ENCODE results near the gene PPP6R2. TPM values are rescaled to one million over a fixed set of nuclear protein-coding genes. Genes with fewer than 3 reads are reported as not detected.

PPP6R2 gene
- total and polyA plus RNA-seq, 12 donors = 34.7 to 51.5 (median 37.7) TPM

DNA sequence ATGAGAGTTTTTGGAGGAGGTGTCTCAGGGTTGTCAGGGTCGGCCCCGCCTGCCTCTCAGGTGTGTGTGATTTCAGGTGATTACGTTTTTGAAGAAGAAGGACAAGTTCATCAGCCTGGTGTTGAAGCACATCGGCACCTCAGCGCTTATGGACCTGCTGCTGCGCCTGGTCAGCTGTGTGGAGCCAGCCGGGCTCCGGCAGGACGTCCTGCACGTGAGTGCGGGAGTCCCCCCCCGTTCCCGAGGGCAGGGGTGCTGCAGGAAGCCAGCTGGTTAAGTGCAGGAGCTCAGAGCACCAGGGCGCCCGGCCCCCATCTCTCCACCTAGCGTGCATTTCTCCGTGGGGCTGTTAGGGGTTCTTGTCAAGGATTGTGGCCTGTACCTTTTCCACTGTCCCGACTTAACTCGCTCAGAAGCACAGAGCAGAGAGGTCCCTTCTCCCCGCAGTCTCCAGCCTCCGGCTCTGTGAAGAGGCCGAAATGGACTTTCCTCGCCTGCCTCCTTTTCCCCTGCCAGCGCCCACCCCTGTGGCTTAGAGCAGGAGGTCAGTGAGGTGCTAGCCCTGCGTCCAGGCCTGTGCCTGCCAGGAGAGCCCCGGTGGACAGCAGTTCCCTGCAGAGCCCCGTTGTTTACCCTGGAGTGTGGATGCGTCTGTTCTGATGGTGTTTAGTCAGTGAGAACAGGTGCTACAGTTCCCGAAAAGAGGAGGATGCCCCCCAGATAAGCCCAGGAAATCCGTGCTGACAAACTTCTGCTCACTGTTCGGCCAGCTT, 71.5 kb downstream of the PPP6R2 start:
- 92 to 93% methylated on average over 31 of the region's 31 CpGs for WGBS, 2 donors
- no peak overlapping the region for H3K4me3 ChIP-seq
- no peak overlapping the region for H3K27ac ChIP-seq
- DNase-seq = no peak
- H3K4me1 ChIP-seq = peaks cover 0 to 3% (median 0%) of the 10 kb centered on the region in 9 donors
- H3K9me3 ChIP-seq = no peaks in the 10 kb centered on the region
- TF ChIP-seq CTCF (IDR thresholded peaks at IDR 0.05) = no peak
- no peaks in the 10 kb centered on the region for H3K27me3 ChIP-seq
- peak in 1 of 8 donors; percentile 44 for ATAC-seq
- intact Hi-C loops (cut with DNase I) = no loop called here
- H3K36me3 ChIP-seq = peaks cover 0 to 96% (median 55%) of the 10 kb centered on the region in 9 donors

GRCh38 chr22:50415426-50415825, 72.3 kb downstream of the PPP6R2 start:
- ATAC-seq (peak in 1 of 8 donors; percentile 25), DNase-seq (no peak)
- Histone ChIP-seq H3K36me3 (peaks cover 0 to 96% (median 60%) of the 10 kb centered on the region in 9 donors), H3K4me3 (no peak overlapping the region), H3K27me3 (no peaks in the 10 kb centered on the region), H3K27ac (no peak overlapping the region), H3K9me3 (no peaks in the 10 kb centered on the region), H3K4me1 (peaks cover 0 to 3% (median 0%) of the 10 kb centered on the region in 9 donors)
- intact Hi-C loops (cut with DNase I) = no loop called here
- TF ChIP-seq CTCF (IDR thresholded peaks at IDR 0.05) = no peak
- 93 to 95% methylated on average over 12 of the region's 12 CpGs for WGBS, 2 donors

- Histone ChIP-seq H3K4me1 (peaks cover 0 to 3% (median 0%) of the 10 kb centered on the region in 9 donors), H3K27ac (no peak overlapping the region), H3K4me3 (no peak overlapping the region), H3K9me3 (no peaks in the 10 kb centered on the region), H3K36me3 (peaks cover 0 to 100% (median 64%) of the 10 kb centered on the region in 9 donors), H3K27me3 (no peaks in the 10 kb centered on the region)
- 93 to 95% methylated on average over 8 of the region's 8 CpGs for WGBS, 2 donors
- intact Hi-C loops (cut with DNase I) = no loop called here
- ATAC-seq (no peak), DNase-seq (no peak)
- TF ChIP-seq CTCF (IDR thresholded peaks at IDR 0.05) = no peak
Observed at GRCh38 chr22:50416996-50417395, 73.9 kb downstream of the PPP6R2 start.

DNA sequence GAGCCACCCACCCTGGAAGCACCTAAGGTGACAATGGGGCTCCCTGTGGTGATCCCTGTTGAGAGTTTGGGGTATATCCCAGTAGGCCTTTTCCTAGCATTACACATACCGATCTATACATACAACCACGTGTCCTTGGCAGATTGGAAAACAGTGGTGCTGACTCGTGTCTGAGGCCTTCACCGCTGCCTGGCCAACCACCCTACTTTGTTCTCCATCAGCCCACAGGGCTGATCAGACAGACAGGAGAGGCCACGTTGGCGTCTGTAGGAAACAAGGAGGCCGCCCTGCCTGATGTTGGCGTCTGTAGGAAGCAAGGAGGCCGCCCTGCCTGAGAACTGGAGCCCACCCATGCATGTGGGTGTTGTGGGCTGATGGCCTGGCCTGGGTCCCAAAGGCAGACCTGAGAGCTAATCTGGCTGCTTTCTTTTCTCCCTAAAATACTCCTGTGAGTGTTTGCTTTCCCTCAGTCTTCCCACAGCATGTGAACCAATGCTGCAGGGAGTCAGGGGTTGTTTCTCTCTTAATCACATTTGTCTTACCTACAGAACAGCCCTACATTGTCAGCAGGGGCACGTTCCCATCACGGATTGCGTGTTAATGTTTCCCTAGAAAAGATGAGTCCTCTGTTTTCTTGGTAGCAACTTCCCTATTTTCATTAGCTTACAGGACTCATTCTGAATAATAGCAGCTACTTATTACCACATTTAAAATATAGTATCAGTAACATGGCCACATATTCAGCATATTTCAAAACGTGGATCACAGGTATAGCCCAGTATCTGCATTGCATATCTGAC, 74.5 kb downstream of the PPP6R2 start:
- no peak for DNase-seq
- Histone ChIP-seq H3K27ac (peak overlapping the region in 1 of 10 donors; percentile 19), H3K36me3 (peaks cover 0 to 100% (median 70%) of the 10 kb centered on the region in 9 donors), H3K4me1 (peaks cover 0 to 3% (median 0%) of the 10 kb centered on the region in 9 donors), H3K4me3 (no peak overlapping the region), H3K9me3 (no peaks in the 10 kb centered on the region), H3K27me3 (no peaks in the 10 kb centered on the region)
- 93 to 94% methylated on average over 13 of the region's 13 CpGs for WGBS, 2 donors
- intact Hi-C loops (cut with DNase I) = no loop called here
- no peak for TF ChIP-seq CTCF (IDR thresholded peaks at IDR 0.05)
- no peak for ATAC-seq

All from heart right ventricle (tissue), 16 donors.